ENCODE data around the gene LNPEP. TPM values are rescaled to one million over a fixed set of nuclear protein-coding genes. Genes with fewer than 3 reads are reported as not detected.
"Not testable (repeated sequence)": the region's sequence is repeated elsewhere in the genome, so short reads cannot be mapped to it uniquely, and the experiment has no call there.

LNPEP gene
- total RNA-seq, 2 donors from 2014 or later: 60.4 to 64.7 TPM

DNA sequence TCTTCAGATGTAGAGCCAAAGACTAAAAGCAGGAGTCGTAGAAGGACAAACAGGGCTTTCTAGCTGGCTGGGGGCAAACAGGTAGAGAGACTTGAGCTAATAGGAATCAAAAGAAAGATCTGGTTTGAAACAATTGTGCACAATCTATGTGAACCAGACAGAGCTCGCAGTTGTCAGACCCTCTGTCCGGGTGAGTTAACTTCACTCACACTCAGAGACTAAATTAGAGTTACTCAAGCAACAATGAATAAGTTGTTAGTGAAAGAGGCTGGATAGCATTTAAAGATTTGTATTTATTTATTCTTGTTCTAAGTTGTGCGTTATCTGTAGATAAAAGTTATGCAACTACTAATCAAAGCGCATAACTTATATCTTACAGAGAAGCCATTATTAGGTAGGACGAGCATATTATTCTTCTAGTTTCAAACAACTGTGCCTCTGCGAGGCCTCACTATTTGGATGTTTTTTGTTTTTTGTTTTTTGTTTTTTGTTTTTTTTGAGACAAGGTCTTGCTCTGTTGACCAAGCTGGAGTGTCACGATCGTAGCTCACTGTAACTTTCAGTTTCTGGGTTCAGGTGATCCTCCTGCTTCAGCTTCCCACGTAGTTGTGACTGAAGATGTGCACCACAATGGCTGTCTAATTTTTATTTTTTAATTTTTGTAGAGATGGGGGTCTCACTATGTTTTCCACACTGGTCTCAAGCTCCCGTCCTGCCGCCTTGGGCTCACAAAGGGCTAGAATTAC lies 13.2 kb upstream of the LNPEP start:
- peaks cover under 1 to 28% of the 10 kb centered on the region in 2 donors for H3K36me3 Mint-ChIP-seq
- ATAC-seq (no peak), DNase-seq (ENCODE audit: low spot score in 2 of 2) (no peak)
- H3K9me3 Mint-ChIP-seq: no peaks in the 10 kb centered on the region
- H3K27ac Mint-ChIP-seq: peak overlapping the region in 1 of 2 donors; percentile 15

DNA sequence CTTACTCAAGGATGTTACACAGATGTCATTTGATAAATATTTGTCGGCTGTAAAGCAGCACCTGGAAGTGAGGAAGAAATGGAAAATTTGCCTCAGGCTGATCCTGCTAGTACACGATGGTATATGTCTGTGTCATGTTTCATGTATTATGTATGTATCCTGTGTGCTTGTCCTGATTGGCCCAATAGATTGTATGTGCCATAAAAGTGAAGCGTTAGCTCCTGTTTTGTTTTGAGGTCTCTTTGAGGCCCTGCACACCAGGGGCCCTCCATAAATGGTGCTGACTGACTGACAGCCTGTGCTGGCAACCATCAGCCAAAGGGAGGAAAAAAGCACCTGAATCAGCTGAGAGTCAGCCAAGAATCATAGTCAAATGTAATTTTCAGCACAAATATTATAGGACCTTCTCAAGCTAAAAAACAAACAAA lies 11.8 kb upstream of the LNPEP start:
- DNase-seq (ENCODE audit: low spot score in 2 of 2): no peak
- H3K36me3 Mint-ChIP-seq: peaks cover 0 to 17% of the 10 kb centered on the region in 2 donors
- peak overlapping the region; percentile 61 to 92 for H3K27ac Mint-ChIP-seq
- H3K9me3 Mint-ChIP-seq: no peaks in the 10 kb centered on the region
- peak; percentile 15 to 53 for ATAC-seq

DNA sequence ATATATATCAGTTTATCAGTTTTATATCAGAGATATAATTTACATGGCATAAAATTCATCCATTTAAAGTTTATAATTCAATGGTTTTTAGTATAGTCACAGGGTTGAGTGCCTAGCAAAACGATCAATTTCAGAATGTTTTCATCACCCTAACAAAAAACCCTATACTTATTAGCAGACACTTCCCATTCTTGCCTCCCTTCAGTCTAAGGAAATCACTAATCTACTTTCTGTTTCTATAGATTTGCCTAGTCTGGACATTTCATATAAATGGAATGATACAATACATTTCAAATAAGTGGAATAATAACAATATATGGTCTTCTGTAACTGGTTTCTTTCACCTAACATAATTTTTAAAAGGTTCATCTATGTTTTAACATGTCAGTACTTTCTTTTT lies 9.6 kb upstream of the LNPEP start:
- no peak for DNase-seq (ENCODE audit: low spot score in 2 of 2)
- H3K36me3 Mint-ChIP-seq: peaks cover 0 to 10% of the 10 kb centered on the region in 2 donors
- H3K9me3 Mint-ChIP-seq: peaks cover 0 to 5% of the 10 kb centered on the region in 2 donors
- H3K27ac Mint-ChIP-seq: no peak overlapping the region
- no peak for ATAC-seq

DNA sequence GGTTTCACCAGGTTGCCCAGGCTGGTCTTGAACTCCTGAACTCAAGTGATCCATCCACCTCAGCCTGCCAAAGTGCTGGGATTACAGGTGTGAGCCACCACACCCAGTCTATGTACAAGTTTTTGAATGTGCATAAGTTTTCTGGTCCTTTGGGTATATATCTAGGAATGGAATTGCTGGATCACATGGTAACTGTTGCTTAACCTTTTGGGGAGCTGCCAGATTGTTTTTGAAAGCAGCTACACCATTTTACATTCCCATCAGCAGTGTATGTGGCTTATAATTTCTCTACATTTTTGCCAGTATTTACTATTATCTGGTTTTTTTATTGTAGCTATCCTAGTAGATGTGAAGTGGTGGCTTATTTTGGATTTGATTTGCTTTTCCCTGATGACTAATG lies 8.9 kb upstream of the LNPEP start:
- peaks cover 0 to 10% of the 10 kb centered on the region in 2 donors for H3K36me3 Mint-ChIP-seq
- DNase-seq (ENCODE audit: low spot score in 2 of 2): no peak
- H3K27ac Mint-ChIP-seq: no peak overlapping the region
- no peak for ATAC-seq
- peaks cover 0 to 5% of the 10 kb centered on the region in 2 donors for H3K9me3 Mint-ChIP-seq

DNA sequence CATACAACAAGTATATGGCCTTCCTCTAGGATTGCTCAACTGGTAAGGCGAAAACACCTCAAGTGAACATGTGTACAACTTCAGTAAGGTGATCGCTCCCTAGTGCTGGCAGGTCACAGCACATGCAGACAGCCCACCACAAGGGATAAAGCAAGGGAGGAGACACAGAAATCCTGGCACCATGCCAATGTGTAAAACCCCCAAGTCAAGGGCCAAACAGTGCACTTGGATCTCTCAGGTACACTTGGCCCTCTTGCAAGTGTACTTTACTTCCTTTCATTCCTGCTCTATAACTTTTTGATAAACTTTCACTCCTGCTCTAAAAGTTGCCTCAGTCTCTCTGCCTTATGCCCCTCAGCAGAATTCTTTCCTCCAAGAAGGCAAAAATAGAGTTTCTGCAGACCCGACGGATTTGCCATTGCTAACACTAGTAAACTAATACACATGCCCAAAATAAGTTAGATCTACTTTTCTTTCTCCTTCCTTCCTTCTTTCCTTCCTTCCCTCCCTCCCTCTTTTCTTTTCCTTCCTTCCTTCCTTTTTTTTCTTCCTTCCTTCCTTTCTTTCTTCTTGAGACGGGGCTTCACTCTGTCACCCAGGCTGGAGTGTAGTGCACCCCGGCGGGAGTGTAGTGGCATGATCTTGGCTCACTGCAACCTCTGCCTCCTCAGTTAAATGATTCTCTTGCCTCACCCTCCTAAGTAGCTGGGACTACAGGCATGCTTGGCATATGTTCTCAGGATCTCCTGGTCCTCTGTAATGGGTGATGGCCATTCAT lies 6.8 kb upstream of the LNPEP start:
- ATAC-seq (no peak), DNase-seq (ENCODE audit: low spot score in 2 of 2) (no peak)
- peaks cover 0 to 5% of the 10 kb centered on the region in 2 donors for H3K9me3 Mint-ChIP-seq
- peaks cover 9% of the 10 kb centered on the region in 2 donors for H3K36me3 Mint-ChIP-seq
- H3K27ac Mint-ChIP-seq: peak overlapping the region in 1 of 2 donors; percentile 3

DNA sequence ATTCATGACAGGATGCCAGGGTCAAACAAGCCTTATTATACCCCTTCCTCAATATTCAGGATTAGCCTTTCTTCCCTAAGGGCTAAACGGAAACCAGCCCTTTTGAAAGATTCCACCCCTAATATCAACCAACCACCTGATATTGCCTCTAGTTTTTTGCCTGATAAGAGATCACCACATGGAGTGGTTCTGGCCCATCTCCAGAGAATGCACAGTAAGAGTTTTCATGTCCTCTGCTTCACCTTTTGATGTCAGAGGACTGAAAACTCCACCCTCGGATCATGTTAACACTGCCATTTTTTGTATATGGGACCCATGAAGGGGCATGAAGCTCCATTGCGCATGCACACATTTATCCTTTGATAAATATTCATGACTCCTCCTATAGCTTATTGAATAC lies 5.8 kb upstream of the LNPEP start:
- DNase-seq (ENCODE audit: low spot score in 2 of 2) (no peak), ATAC-seq (no peak)
- Mint-ChIP-seq H3K27ac (no peak overlapping the region), H3K9me3 (peaks cover 0 to 5% of the 10 kb centered on the region in 2 donors), H3K36me3 (peaks cover 6 to 14% of the 10 kb centered on the region in 2 donors)

DNA sequence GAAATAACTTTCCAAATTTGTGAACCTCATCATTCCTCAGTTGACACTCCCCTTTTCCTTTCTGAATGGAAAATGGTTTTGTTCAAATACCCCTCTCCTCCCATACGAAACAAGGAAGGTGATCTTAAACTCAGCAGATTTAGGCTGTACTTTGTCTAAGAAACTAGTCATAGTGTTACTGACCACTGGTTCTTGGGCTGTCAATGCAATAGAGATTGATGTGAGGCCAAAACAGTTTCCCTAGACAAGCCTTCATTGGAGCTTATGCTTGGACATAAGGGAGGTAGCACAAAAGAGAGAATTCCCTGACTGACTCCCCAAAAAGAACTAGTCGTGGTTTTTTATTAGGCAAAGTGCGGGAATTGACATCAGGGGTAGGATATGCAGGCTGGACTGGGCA lies 5.3 kb upstream of the LNPEP start:
- H3K9me3 Mint-ChIP-seq: peaks cover 0 to 5% of the 10 kb centered on the region in 2 donors
- peak overlapping the region in 1 of 2 donors; percentile 6 for H3K27ac Mint-ChIP-seq
- no peak for DNase-seq (ENCODE audit: low spot score in 2 of 2)
- peaks cover 3 to 18% of the 10 kb centered on the region in 2 donors for H3K36me3 Mint-ChIP-seq
- no peak for ATAC-seq

DNA sequence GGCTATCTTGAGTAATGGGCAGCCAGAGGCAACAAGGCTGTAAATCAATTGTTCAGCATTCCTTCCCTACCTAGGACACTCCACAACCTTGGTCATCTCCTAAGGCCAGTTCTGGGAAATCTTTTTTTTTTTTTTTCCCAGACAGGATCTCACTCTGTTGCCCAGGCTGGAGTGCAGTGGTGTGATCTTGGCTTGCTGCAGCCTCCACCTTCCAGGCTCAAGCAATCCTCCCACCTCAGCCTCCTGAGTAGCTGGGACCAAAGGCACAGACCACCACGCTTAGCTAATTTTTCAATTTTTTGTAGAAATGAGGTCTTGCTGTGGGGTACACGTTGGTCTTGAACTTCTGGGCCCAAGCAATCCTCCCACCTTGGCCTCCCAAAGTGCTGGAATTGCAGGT lies 4.8 kb upstream of the LNPEP start:
- ATAC-seq; H3K9me3 Mint-ChIP-seq; DNase-seq (ENCODE audit: low spot score in 2 of 2); H3K27ac Mint-ChIP-seq: not testable (repeated sequence)
- peaks cover 0 to 19% of the 10 kb centered on the region in 2 donors for H3K36me3 Mint-ChIP-seq

DNA sequence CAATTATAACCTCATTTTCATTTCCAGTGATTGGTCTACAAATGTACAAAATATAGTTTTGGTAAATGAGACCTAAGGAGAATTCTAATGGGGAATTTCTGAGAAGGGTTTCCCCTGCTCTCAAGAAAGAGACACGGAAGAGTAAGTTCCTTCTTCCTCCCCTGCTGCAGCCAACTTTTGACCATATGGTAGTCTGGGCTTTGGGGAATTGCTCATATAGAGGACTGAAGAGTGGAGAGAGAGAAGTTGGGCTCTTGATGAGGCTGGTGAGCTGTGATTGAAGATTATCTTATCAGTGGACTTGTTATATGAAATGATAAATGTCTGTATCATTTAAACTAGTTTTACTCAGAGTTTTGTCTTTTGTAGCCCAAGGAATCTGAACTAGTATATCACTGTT lies 4.3 kb upstream of the LNPEP start:
- Mint-ChIP-seq H3K27ac (no peak overlapping the region), H3K36me3 (peaks cover 3 to 21% of the 10 kb centered on the region in 2 donors), H3K9me3 (peaks cover 0 to 5% of the 10 kb centered on the region in 2 donors)
- ATAC-seq: no peak
- DNase-seq (ENCODE audit: low spot score in 2 of 2): no peak

DNA sequence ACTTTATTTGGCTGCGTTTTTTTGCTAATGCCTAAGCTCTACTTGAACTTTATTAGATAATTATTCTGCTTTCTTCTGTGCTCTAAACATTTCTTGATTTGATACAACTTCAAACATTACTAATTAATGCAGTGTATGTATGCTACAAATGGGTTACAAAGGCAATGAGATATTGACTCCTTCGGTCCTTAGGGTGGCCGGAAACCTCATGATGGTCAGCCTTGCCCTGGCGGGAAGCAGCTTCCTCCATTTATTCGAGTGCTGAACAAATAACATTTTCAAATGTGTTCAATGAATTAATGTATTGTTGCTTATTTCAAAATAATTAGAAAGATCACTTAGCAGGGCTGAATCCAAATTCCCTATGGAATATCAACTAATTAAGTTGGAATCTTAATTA lies 3.9 kb upstream of the LNPEP start:
- Mint-ChIP-seq H3K27ac (no peak overlapping the region), H3K9me3 (peaks cover 0 to 5% of the 10 kb centered on the region in 2 donors), H3K36me3 (peaks cover 7 to 24% of the 10 kb centered on the region in 2 donors)
- ATAC-seq (no peak), DNase-seq (ENCODE audit: low spot score in 2 of 2) (no peak)

DNA sequence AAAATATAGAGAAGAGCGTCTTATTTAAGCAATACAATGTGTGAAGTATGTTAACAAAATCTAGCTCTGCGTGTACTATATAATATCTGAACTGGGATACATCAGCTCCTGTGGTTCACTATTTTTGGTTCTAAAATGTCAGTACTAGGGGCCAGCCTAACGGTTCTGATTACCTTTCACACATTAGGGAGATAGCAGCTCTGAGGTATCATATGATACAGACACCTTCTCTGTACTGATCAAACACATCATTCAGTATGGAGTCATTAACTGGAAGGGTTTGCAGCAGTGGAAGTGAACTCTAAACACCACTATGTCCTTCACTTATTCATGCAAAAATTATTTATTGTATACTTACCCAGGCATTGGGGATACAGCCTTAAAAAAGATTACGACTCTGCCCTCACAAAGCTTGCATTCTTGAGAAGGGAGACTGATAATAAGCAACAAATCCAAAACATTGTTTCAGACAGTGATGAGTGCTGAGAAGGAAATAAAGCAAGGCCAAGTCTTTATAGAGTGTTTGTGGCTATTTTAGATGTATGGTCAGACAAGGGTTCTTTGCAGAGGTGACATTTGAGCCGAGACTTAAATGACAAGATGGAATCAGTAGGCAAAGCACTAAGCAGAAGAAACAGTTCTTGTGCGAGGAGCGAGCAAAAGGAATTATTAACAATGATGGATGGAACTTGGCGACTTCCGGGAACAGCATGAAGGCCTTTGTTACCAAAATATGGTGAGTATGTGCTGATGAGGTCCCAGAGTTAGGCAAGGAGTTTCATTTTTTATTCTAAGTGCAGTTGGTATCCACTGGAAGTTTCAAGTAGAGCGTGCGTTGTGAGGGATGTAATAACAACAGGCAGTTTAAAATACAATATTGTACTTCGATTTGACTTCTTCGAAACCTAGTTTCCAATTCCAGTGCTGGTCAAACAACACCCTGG lies 1.8 kb upstream of the LNPEP start:
- Mint-ChIP-seq H3K9me3 (peaks cover 0 to 5% of the 10 kb centered on the region in 2 donors), H3K36me3 (peaks cover 12 to 24% of the 10 kb centered on the region in 2 donors), H3K27ac (peak overlapping the region; percentile 86 to 95)
- DNase-seq (ENCODE audit: low spot score in 2 of 2): no peak
- no peak for ATAC-seq

DNA sequence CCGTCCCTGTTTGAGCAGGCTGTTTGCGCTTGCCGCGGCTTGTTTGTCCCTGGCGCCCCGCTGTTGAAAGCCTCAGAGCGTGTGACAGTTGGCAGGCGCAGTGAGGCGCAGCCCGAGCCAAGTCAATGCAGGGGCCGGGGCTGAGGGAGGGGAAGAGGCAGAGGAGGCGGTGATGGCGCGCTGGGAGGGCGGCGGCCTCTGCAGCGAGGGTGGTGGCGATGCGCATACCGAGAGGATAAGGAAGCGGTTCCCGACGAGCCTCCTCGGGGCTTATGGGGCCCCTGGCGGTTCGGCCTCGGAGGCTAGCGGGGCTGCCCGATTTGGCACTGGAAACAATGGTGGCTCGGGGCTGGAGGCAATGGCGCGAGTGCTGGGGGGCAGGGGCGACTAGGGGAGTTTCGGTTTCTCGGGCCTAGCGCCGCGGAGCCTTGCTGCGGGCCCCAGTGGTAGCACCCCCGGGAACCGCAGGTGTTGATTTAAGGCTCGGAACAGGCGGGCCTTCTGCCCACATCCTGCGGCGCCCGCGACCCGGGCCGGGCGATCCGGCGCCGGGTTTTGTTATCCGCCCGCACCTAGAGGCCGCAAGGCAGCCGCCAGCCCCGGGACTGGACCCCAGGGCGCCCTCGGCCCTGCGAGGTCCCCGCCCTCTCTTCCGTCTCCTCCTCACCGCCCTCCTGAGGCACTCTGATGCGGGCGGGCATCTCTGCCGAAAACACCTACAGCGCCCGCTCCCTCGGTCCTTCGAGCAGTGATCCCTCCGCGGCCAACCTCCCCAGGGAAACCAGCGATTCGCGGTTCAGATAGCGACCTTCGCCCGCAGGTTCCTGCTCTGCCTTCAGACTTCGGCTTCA lies 947 bp upstream of the LNPEP start:
- ATAC-seq (peak; percentile 75 to 81), DNase-seq (ENCODE audit: low spot score in 2 of 2) (peak; percentile 95 to 97)
- H3K36me3 Mint-ChIP-seq: peaks cover 12 to 24% of the 10 kb centered on the region in 2 donors
- H3K9me3 Mint-ChIP-seq: no peaks in the 10 kb centered on the region
- H3K27ac Mint-ChIP-seq: peak overlapping the region; percentile 95 to 97

DNA sequence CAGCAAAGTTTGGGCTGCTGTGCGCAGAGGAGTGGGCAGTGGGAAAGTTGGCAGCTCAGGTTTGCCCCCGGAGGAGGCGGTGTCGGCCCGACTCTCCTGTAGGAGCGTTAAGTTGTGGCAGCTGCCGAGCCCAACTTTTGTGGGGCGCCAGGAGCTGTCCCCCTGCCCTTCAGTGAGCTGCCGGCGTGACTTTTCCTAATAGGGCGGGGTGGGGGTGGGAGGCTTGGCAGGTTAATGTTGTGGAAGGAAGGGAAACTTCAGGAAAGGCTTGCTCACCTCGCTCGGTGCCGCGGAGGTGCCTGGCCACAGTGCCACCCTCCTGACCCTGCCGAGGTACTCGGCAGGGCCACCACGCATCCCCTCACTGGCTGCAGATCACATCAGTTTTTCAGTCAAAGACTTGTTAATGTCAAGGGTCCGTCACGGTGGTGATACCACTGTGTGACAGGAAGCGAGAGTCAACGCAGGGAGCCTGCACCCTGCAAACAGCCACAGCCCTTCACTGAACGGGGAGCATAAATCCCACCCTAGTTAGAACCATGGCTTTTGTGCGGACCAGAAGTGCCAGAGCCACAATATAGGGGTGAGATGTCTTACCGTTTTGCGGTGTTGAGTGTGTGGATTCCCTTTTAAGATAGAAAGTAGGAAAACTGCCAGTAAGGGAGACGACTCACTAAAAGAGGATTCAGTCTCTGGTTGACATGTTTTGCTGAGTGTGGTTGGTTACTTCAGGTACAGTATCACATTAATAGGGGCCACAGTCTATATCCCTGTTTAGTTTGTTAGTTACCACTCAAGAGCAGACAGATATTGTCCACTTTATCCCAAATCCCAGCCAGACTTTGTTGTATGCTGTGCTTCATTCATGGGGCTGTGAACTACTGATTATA lies 796 bp downstream of the LNPEP start:
- ATAC-seq: peak; percentile 6 to 50
- Mint-ChIP-seq H3K36me3 (peaks cover 23 to 28% of the 10 kb centered on the region in 2 donors), H3K9me3 (peaks cover 0 to 3% of the 10 kb centered on the region in 2 donors), H3K27ac (peak overlapping the region; percentile 94 to 95)
- peak; percentile 57 to 74 for DNase-seq (ENCODE audit: low spot score in 2 of 2)

DNA sequence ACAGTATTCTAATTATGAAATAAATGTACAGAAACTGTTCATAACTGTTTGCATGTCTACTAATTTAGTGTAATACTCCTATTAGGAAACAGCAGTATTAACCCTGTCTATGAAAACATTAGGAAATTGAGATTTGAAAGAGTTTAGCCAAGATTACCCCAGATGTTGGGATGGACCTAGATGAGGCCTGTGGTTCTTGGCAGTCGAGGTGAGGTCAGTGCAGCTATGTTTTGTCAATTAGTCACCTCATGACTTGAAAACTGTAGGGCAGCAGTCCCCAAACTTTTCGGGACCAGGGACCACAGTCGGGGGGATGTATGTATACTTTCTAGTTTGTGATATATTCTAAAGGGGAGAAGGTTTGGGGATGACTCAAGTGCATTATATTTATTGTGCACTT lies 4.7 kb downstream of the LNPEP start:
- peaks cover 0 to 5% of the 10 kb centered on the region in 2 donors for H3K9me3 Mint-ChIP-seq
- peak overlapping the region in 1 of 2 donors; percentile 57 for H3K27ac Mint-ChIP-seq
- DNase-seq (ENCODE audit: low spot score in 2 of 2) (no peak), ATAC-seq (no peak)
- H3K36me3 Mint-ChIP-seq: peaks cover 12 to 39% of the 10 kb centered on the region in 2 donors

DNA sequence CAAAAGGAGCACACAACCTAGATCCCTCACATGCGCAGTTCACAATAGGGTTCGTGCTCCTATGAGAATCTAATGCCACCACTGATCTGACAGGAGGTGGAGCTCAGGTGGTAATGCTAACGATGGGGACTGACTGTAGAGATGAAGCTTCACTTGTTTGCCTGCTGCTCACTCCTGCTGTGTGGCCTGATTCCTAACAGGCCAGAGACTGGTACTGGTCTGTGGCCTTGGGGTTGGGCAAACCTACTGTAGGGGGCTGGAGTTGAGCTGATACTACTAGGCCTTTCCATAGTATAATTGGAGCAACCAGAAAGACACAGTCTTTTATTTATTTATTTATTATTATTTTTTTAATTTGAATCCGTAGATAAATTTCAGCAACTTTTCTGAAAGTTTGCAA lies 5.3 kb downstream of the LNPEP start:
- Mint-ChIP-seq H3K36me3 (peaks cover 11 to 39% of the 10 kb centered on the region in 2 donors), H3K9me3 (peaks cover 0 to 5% of the 10 kb centered on the region in 2 donors), H3K27ac (peak overlapping the region in 1 of 2 donors; percentile 15)
- no peak for ATAC-seq
- DNase-seq (ENCODE audit: low spot score in 2 of 2): no peak
